HL-60/S4 treated with retinoic acid at 250 ng/mL for 4 days and 3 days (cell line): ENCODE data around the gene TBC1D4.
"Not testable (repeated sequence)": the region's sequence is repeated elsewhere in the genome, so short reads cannot be mapped to it uniquely, and the experiment has no call there.

Experiments used
- in situ Hi-C: fragments of 300-500 bp; cut with MboI; formaldehyde crosslinking; loops from 2 replicates; pipeline ENCODE4 v1.7.0; 2022; ENCODE audit warnings: low sequenced_read_pairs

The TBC1D4 gene

GRCh38 chr13:75330770-75331169 is 151.2 kb downstream of the TBC1D4 start:
- in situ Hi-C loops, result no loop called here

DNA sequence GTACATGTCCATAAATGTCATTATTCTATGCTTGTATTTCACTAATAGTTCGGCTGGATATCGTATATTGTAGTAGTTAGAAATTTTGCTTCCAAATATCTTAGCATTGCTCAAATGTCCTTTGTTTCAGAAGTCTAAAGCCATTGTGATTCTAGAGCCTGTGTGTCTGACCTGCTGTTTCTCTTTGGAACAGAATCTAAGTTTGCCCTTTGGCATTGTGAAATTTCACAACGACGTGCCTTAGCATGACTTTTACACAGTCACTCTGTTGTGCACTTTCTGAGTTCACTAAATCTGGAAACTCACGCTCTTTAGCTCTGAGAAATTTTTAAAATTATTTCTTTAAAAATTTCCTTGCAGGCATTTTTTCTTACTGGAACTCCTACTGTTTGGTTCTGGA is 152.2 kb downstream of the TBC1D4 start:
- in situ Hi-C loops, result no loop called here

- in situ Hi-C loops, result no loop called here
Measured at GRCh38 chr13:75329097-75329496, 152.9 kb downstream of the TBC1D4 start.

- in situ Hi-C loops, result no loop called here
Measured at GRCh38 chr13:75327135-75327510, 154.8 kb downstream of the TBC1D4 start.

- in situ Hi-C loops, result no loop called here
Measured at GRCh38 chr13:75326173-75327134, 155.5 kb downstream of the TBC1D4 start.

- in situ Hi-C loops, result no loop called here
Measured at GRCh38 chr13:75325711-75326110, 156.3 kb downstream of the TBC1D4 start.

- in situ Hi-C loops, result no loop called here
Measured at GRCh38 chr13:75324413-75324940, 157.5 kb downstream of the TBC1D4 start.

GRCh38 chr13:75321084-75321483 is 160.9 kb downstream of the TBC1D4 start:
- in situ Hi-C loops, result no loop called here

- in situ Hi-C loops, result no loop called here
Measured at GRCh38 chr13:75319254-75319653, 162.7 kb downstream of the TBC1D4 start.

DNA sequence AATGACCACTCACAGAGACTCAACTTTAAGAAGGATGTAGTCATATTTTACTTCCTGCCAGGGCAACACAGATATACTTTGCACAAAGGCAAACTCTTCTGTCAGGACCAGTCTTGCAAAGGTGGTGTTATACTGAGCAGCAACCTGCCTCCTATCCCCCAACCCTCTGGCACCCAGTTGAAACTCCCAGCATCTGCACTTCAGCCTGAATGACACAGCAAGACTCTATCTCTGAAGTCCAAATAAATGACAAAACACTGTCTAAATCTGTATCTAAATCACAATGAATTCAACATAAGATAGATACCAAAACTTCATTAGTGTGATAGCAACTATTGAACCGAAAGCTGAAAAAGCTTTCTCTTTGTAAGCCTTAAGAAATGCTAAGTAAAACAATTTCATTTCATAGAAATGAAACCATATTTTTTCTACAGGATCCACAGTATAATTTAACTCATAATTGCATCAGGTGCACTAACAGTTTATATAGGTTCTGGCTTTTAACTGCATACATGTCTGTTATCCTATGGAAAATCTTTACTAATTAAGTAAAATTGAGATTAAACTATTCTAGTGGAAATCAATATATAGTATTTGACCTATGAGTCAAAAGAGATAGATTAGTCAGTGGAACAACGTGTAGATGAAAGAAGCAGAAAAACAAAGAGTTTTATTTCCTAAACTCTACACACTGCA is 163.7 kb downstream of the TBC1D4 start:
- in situ Hi-C loops, result no loop called here

DNA sequence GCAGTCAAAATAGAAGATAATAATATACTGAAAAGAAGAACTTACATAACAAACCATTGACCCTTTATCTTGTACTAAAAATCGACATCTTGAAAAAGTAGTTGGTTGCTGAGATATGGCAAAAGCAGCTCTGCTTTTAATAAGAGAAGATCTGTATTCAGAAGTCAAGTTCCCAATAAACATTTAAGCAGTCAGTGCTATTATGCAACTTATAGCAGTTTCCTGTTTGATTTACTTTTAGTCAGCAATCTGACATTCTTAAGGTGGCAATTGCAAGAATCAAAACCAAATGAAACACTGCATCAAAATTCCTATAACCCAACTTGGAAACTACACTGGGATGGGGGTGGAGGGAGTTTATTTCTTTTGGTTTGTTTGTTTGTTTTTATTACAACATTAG is 165.5 kb downstream of the TBC1D4 start:
- in situ Hi-C loops, result no loop called here

- in situ Hi-C loops, result no loop called here
Measured at GRCh38 chr13:75312884-75313520, 169.0 kb downstream of the TBC1D4 start.

DNA sequence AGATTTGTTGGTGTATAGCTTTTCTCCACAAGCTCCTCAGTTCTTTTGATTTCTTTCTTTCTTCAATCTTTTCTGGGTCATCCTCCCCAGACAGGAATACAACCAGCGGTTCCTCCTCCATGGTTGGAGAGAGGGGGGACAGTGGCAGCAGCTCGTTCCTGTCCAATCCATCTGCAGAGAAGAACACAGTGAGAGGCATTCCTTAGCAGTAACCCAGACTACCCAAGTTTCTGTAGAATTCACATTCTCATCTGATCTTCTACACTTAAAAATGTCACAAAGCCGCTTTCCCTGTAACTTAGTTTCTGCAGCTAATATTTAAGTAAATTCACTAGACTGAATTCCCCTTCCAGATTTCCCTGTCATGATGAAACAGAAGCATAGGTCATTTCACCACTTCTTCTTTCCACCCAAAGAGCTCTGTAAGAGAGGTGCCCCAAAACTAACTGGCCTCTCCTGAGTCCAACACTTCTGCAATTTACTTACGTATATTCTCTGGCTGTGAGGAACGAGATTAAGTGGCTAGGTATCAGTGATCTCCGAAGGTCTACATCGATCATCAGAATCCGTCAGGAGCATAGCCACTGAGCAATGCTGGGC is 171.9 kb downstream of the TBC1D4 start:
- in situ Hi-C loops, result no loop called here

- in situ Hi-C loops, result no loop called here
Measured at GRCh38 chr13:75308222-75308621, 173.7 kb downstream of the TBC1D4 start.

DNA sequence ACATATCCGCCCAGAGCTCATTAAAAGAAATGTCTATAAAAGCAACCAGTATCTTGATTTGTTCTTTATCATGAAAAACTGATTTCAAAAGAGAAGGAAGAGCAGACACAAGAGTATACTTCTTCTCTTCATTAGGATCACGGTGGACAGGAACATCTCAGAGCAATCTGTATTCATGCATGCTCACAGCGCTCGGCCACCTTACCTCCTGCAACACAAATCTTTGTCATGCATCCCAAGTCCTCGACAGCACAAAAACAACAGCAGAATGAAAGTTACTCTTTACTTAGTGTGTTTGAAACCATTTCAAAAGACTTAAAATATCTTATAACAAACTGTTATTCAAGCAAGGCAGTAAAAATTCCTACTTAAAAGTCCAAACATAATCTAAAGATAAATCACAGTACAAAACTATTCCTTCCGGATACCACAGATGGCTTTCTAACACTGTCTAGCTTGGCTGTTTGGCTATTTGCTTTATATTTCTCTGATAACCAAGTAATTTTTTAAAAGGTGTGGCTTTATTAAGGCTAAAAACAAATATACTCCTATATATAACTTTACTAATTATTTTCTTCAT is 174.5 kb downstream of the TBC1D4 start:
- in situ Hi-C loops, result no loop called here

DNA sequence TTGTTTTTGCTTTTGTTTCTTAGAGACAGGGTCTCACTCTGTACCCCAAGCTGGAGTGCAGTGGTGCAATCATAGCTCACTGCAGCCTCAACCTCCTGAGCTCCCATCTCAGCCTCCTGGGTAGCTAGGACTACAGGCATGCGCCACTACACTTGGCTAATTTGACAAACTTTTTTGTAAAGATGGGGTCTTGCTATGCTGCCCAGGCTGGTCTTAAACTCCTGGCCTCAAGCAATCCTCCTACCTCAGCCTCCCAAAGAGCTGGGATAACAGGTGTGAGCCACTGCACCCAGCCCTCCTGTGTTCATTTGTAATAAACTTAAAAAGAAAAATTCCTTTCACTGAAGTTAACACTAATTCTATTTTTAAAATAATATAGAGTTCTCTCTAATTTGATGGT is 175.0 kb downstream of the TBC1D4 start:
- in situ Hi-C loops, result not testable (repeated sequence)

- in situ Hi-C loops, result no loop called here
Measured at GRCh38 chr13:75305059-75305458, 176.9 kb downstream of the TBC1D4 start.

DNA sequence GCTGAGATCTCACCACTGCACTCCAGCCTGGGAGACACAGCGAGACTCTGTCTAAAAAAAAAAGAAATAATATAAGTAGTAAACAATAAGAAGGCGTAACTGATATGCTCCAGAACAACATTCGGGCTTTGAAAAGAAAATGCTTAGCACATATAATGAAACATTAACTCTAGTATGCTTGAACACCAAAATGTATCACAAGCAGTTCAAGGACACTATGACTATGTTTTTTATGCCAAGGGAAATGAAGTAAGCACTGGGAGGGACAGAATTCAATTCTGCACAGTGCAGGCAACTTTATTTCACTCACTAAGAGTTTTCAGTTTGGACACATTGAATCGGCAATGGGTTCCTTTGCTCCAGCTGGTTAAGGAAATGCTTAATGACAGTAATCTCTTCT is 178.7 kb downstream of the TBC1D4 start:
- in situ Hi-C loops, result no loop called here

- in situ Hi-C loops, result no loop called here
Measured at GRCh38 chr13:75302071-75302698, 179.8 kb downstream of the TBC1D4 start.
